ENCODE measurements around the gene MAP1S.
"Not testable (repeated sequence)": the region's sequence is repeated elsewhere in the genome, so short reads cannot be mapped to it uniquely, and the experiment has no call there.

The MAP1S gene

GRCh38 chr19:17767559-17767958 lies 48.3 kb downstream of the MAP1S start:
- DNase-seq = peak in 2 of 3 donors; percentile 47 to 69
- H3K36me3 ChIP-seq (ENCODE audit: control insufficient read depth in 4 of 4, insufficient read depth in 4 of 4, low read length in 3 of 4) = peaks cover 5 to 40% (median 24%) of the 10 kb centered on the region in 4 experiments
- H3K27me3 ChIP-seq (replicated peaks in 2 of 5; ENCODE audit: control insufficient read depth in 4 of 5, insufficient read depth in 5 of 5, low read length in 4 of 5) = no peaks in the 10 kb centered on the region
- H3K27ac ChIP-seq (ENCODE audit: insufficient read depth in 1 of 2, low read depth in 1 of 2, low read length in 2 of 2, poor library complexity in 1 of 2, severe bottlenecking in 2 of 2) = no peak overlapping the region
- H3K4me1 ChIP-seq (ENCODE audit: control extremely low read depth in 1 of 4, control insufficient read depth in 4 of 4, insufficient read depth in 4 of 4, low read length in 3 of 4) = peaks cover 0 to 17% (median 16%) of the 10 kb centered on the region in 4 experiments
- ChIA-PET CTCF (interaction anchor here (0.6 to 8.3 kb wide), 16 partner anchors 9 to 164 kb away, joined by 3 to 103 read pairs (median 8); partner anchors contain the start of genes FCHO1, MAP1S and RPL18A), POLR2A (interaction anchor here (1.2 kb wide), 1 partner anchor 16 kb away, joined by 3 read pairs; the partner anchor contains the start of gene FCHO1)
- no CpG with 5 or more reads among the region's 1 CpG for WGBS (ENCODE audit: insufficient coverage)
- H3K9me3 ChIP-seq (ENCODE audit: control extremely low read depth in 1 of 5, control insufficient read depth in 4 of 5, insufficient read depth in 2 of 5, low read depth in 1 of 5, low read length in 4 of 5) = no peaks in the 10 kb centered on the region
- H3K4me3 ChIP-seq (ENCODE audit: control insufficient read depth in 1 of 7, extremely low read depth in 1 of 7, insufficient read depth in 4 of 7, low read depth in 2 of 7, low read length in 6 of 7) = no peak overlapping the region

- H3K36me3 ChIP-seq (ENCODE audit: control insufficient read depth in 4 of 4, insufficient read depth in 4 of 4, low read length in 3 of 4) = peaks cover 5 to 52% (median 34%) of the 10 kb centered on the region in 4 experiments
- 93% methylated on average over 13 of the region's 13 CpGs for WGBS (ENCODE audit: insufficient coverage)
Measured at GRCh38 chr19:17770613-17771012, 51.3 kb downstream of the MAP1S start.

GRCh38 chr19:17772172-17772571 lies 52.9 kb downstream of the MAP1S start:
- CTCF ChIA-PET = interaction anchor here (0.8 to 1.3 kb wide), 3 partner anchors 18 to 68 kb away, joined by 3 to 4 read pairs (median 3); no protein-coding TSS in a partner anchor
- peak in 2 of 3 donors; percentile 58 to 64 for DNase-seq
- Histone ChIP-seq H3K27me3 (replicated peaks in 2 of 5; ENCODE audit: control insufficient read depth in 4 of 5, insufficient read depth in 5 of 5, low read length in 4 of 5) (no peaks in the 10 kb centered on the region), H3K9me3 (ENCODE audit: control extremely low read depth in 1 of 5, control insufficient read depth in 4 of 5, insufficient read depth in 2 of 5, low read depth in 1 of 5, low read length in 4 of 5) (no peaks in the 10 kb centered on the region), H3K36me3 (ENCODE audit: control insufficient read depth in 4 of 4, insufficient read depth in 4 of 4, low read length in 3 of 4) (peaks cover 5 to 59% (median 40%) of the 10 kb centered on the region in 4 experiments), H3K27ac (ENCODE audit: insufficient read depth in 1 of 2, low read depth in 1 of 2, low read length in 2 of 2, poor library complexity in 1 of 2, severe bottlenecking in 2 of 2) (no peak overlapping the region), H3K4me1 (ENCODE audit: control extremely low read depth in 1 of 4, control insufficient read depth in 4 of 4, insufficient read depth in 4 of 4, low read length in 3 of 4) (no peaks in the 10 kb centered on the region), H3K4me3 (ENCODE audit: control insufficient read depth in 1 of 7, extremely low read depth in 1 of 7, insufficient read depth in 4 of 7, low read depth in 2 of 7, low read length in 6 of 7) (no peak overlapping the region)
- WGBS (ENCODE audit: insufficient coverage) = 95% methylated on average over 4 of the region's 4 CpGs
- POLR2A ChIA-PET = no interaction called here

More at GRCh38 chr19:17770613-17771012, 51.3 kb downstream of the MAP1S start:
- Histone ChIP-seq H3K9me3 (ENCODE audit: control extremely low read depth in 1 of 5, control insufficient read depth in 4 of 5, insufficient read depth in 2 of 5, low read depth in 1 of 5, low read length in 4 of 5) (no peaks in the 10 kb centered on the region), H3K27me3 (replicated peaks in 2 of 5; ENCODE audit: control insufficient read depth in 4 of 5, insufficient read depth in 5 of 5, low read length in 4 of 5) (no peaks in the 10 kb centered on the region), H3K4me1 (ENCODE audit: control extremely low read depth in 1 of 4, control insufficient read depth in 4 of 4, insufficient read depth in 4 of 4, low read length in 3 of 4) (peaks cover 0 to 9% (median 7%) of the 10 kb centered on the region in 4 experiments), H3K4me3 (ENCODE audit: control insufficient read depth in 1 of 7, extremely low read depth in 1 of 7, insufficient read depth in 4 of 7, low read depth in 2 of 7, low read length in 6 of 7) (no peak overlapping the region), H3K27ac (ENCODE audit: insufficient read depth in 1 of 2, low read depth in 1 of 2, low read length in 2 of 2, poor library complexity in 1 of 2, severe bottlenecking in 2 of 2) (no peak overlapping the region)
- ChIA-PET CTCF (interaction anchor here (0.9 to 1.3 kb wide), 2 partner anchors 16 to 89 kb away, joined by 3 to 4 read pairs; partner anchors contain the start of gene RPL18A), POLR2A (no interaction called here)
- no peak for DNase-seq

GRCh38 chr19:17775245-17775927 lies 56.1 kb downstream of the MAP1S start:
- no peaks in the 10 kb centered on the region for H3K9me3 ChIP-seq (ENCODE audit: control extremely low read depth in 1 of 5, control insufficient read depth in 4 of 5, insufficient read depth in 2 of 5, low read depth in 1 of 5, low read length in 4 of 5)
- CTCF ChIA-PET = interaction anchor here (0.8 to 3.7 kb wide), 7 partner anchors 9 to 81 kb away, joined by 3 to 15 read pairs (median 4); no protein-coding TSS in a partner anchor
- H3K27me3 ChIP-seq (replicated peaks in 2 of 5; ENCODE audit: control insufficient read depth in 4 of 5, insufficient read depth in 5 of 5, low read length in 4 of 5) = no peaks in the 10 kb centered on the region
- POLR2A ChIA-PET = no interaction called here
- peaks cover 0 to 20% (median 9%) of the 10 kb centered on the region in 4 experiments for H3K4me1 ChIP-seq (ENCODE audit: control extremely low read depth in 1 of 4, control insufficient read depth in 4 of 4, insufficient read depth in 4 of 4, low read length in 3 of 4)
- H3K4me3 ChIP-seq (ENCODE audit: control insufficient read depth in 1 of 7, extremely low read depth in 1 of 7, insufficient read depth in 4 of 7, low read depth in 2 of 7, low read length in 6 of 7) = no peak overlapping the region
- DNase-seq = peak in 1 of 3 donors; percentile 47
- 95% methylated on average over 11 of the region's 16 CpGs for WGBS (ENCODE audit: insufficient coverage)
- H3K36me3 ChIP-seq (ENCODE audit: control insufficient read depth in 4 of 4, insufficient read depth in 4 of 4, low read length in 3 of 4) = peaks cover 2 to 45% (median 35%) of the 10 kb centered on the region in 4 experiments
- H3K27ac ChIP-seq (ENCODE audit: insufficient read depth in 1 of 2, low read depth in 1 of 2, low read length in 2 of 2, poor library complexity in 1 of 2, severe bottlenecking in 2 of 2) = no peak overlapping the region

- ChIA-PET POLR2A (no interaction called here), CTCF (interaction anchor here (0.9 to 3.7 kb wide), 4 partner anchors 8 to 80 kb away, joined by 3 to 15 read pairs (median 4); no protein-coding TSS in a partner anchor)
- peaks cover 2 to 44% (median 33%) of the 10 kb centered on the region in 4 experiments for H3K36me3 ChIP-seq (ENCODE audit: control insufficient read depth in 4 of 4, insufficient read depth in 4 of 4, low read length in 3 of 4)
- no peaks in the 10 kb centered on the region for H3K9me3 ChIP-seq (ENCODE audit: control extremely low read depth in 1 of 5, control insufficient read depth in 4 of 5, insufficient read depth in 2 of 5, low read depth in 1 of 5, low read length in 4 of 5)
- no peaks in the 10 kb centered on the region for H3K27me3 ChIP-seq (replicated peaks in 2 of 5; ENCODE audit: control insufficient read depth in 4 of 5, insufficient read depth in 5 of 5, low read length in 4 of 5)
- H3K27ac ChIP-seq (ENCODE audit: insufficient read depth in 1 of 2, low read depth in 1 of 2, low read length in 2 of 2, poor library complexity in 1 of 2, severe bottlenecking in 2 of 2) = no peak overlapping the region
- 95% methylated on average over 20 of the region's 27 CpGs for WGBS (ENCODE audit: insufficient coverage)
- no peak overlapping the region for H3K4me3 ChIP-seq (ENCODE audit: control insufficient read depth in 1 of 7, extremely low read depth in 1 of 7, insufficient read depth in 4 of 7, low read depth in 2 of 7, low read length in 6 of 7)
- DNase-seq = peak in 1 of 3 donors; percentile 38
- H3K4me1 ChIP-seq (ENCODE audit: control extremely low read depth in 1 of 4, control insufficient read depth in 4 of 4, insufficient read depth in 4 of 4, low read length in 3 of 4) = peaks cover 0 to 20% (median 9%) of the 10 kb centered on the region in 4 experiments
Measured at GRCh38 chr19:17775991-17776803, 56.9 kb downstream of the MAP1S start.

GRCh38 chr19:17777840-17778239 lies 58.6 kb downstream of the MAP1S start:
- not testable (repeated sequence) for DNase-seq; H3K27ac ChIP-seq (ENCODE audit: insufficient read depth in 1 of 2, low read depth in 1 of 2, low read length in 2 of 2, poor library complexity in 1 of 2, severe bottlenecking in 2 of 2); H3K4me3 ChIP-seq (ENCODE audit: control insufficient read depth in 1 of 7, extremely low read depth in 1 of 7, insufficient read depth in 4 of 7, low read depth in 2 of 7, low read length in 6 of 7); H3K9me3 ChIP-seq (ENCODE audit: control extremely low read depth in 1 of 5, control insufficient read depth in 4 of 5, insufficient read depth in 2 of 5, low read depth in 1 of 5, low read length in 4 of 5); H3K27me3 ChIP-seq (replicated peaks in 2 of 5; ENCODE audit: control insufficient read depth in 4 of 5, insufficient read depth in 5 of 5, low read length in 4 of 5)
- WGBS (ENCODE audit: insufficient coverage) = 98% methylated on average over 10 of the region's 10 CpGs
- ChIA-PET CTCF (interaction anchor here (0.9 to 1.2 kb wide), 2 partner anchors 12 to 71 kb away, joined by 4 read pairs; no protein-coding TSS in a partner anchor), POLR2A (interaction anchor here (0.7 kb wide), 1 partner anchor 58 kb away, joined by 3 read pairs; the partner anchor contains the start of gene MAP1S)
- Histone ChIP-seq H3K4me1 (ENCODE audit: control extremely low read depth in 1 of 4, control insufficient read depth in 4 of 4, insufficient read depth in 4 of 4, low read length in 3 of 4) (peaks cover 0 to 20% (median 9%) of the 10 kb centered on the region in 4 experiments), H3K36me3 (ENCODE audit: control insufficient read depth in 4 of 4, insufficient read depth in 4 of 4, low read length in 3 of 4) (peaks cover 2 to 47% (median 34%) of the 10 kb centered on the region in 4 experiments)

Data from common myeloid progenitor, CD34-positive (primary cell).